ENCODE results near the gene FARP1. TPM values are rescaled to one million over a fixed set of nuclear protein-coding genes. Genes with fewer than 3 reads are reported as not detected.

Gene FARP1
- total RNA-seq, 4 donors from 2014 or later: 21.2 to 56.5 (median 35.1) TPM

DNA sequence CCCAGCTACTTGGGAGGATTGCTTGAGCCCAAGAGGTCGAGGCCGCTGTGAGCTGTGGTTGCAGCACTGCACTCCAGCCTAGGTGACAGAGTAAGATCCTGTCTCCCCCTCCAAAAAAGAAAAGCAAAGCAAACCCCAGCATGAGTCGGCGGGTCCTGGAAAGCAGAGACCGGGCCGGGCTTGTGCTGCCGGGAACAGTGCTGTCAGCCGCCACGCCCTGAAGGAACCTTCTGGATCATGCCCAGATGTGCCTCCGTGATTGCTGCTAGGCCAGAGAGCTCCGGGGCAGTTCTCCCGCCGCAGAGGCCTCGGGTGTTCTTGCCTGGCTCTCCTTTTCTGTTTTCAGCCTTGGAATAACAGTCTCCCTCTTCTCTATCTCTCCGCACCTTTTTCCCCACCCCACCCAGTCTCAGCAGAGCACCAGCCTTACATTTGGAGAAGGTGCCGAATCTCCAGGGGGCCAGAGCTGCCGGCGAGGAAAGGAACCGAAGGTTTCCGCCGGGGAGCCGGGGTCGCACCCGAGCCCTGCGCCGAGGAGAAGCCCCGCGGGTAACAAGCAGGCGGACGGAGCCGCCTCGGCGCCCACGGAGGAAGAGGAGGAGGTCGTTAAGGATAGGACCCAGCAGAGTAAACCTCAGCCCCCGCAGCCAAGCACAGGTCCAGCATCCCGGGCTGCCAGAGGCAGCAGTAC lies 252.1 kb downstream of the FARP1 start:
- no peaks in the 10 kb centered on the region for H3K9me3 ChIP-seq
- TF ChIP-seq EP300 (IDR thresholded peaks at IDR 0.05) (no peak), POLR2AphosphoS5 (IDR thresholded peaks at IDR 0.05) (no peak), POLR2A (IDR thresholded peaks at IDR 0.05; ENCODE audit: low read depth) (no peak)
- TF ChIP-seq, protein P1, sequence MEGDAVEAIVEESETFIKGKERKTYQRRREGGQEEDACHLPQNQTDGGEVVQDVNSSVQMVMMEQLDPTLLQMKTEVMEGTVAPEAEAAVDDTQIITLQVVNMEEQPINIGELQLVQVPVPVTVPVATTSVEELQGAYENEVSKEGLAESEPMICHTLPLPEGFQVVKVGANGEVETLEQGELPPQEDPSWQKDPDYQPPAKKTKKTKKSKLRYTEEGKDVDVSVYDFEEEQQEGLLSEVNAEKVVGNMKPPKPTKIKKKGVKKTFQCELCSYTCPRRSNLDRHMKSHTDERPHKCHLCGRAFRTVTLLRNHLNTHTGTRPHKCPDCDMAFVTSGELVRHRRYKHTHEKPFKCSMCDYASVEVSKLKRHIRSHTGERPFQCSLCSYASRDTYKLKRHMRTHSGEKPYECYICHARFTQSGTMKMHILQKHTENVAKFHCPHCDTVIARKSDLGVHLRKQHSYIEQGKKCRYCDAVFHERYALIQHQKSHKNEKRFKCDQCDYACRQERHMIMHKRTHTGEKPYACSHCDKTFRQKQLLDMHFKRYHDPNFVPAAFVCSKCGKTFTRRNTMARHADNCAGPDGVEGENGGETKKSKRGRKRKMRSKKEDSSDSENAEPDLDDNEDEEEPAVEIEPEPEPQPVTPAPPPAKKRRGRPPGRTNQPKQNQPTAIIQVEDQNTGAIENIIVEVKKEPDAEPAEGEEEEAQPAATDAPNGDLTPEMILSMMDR (IDR thresholded peaks at IDR 0.05): no peak
- no peaks in the 10 kb centered on the region for H3K4me1 ChIP-seq
- H3K4me3 ChIP-seq: no peak overlapping the region
- H3K27ac ChIP-seq (replicated peaks in 1 of 4): no peak overlapping the region
- intact Hi-C loops (cut with DNase I): no loop called here
- no peak for DNase-seq (ENCODE audit: extremely low spot score)
- WGBS: 93% methylated on average over 31 of the region's 37 CpGs
- peaks cover 10 to 47% (median 32%) of the 10 kb centered on the region in 4 donors for H3K36me3 ChIP-seq
- no peaks in the 10 kb centered on the region for H3K27me3 ChIP-seq

DNA sequence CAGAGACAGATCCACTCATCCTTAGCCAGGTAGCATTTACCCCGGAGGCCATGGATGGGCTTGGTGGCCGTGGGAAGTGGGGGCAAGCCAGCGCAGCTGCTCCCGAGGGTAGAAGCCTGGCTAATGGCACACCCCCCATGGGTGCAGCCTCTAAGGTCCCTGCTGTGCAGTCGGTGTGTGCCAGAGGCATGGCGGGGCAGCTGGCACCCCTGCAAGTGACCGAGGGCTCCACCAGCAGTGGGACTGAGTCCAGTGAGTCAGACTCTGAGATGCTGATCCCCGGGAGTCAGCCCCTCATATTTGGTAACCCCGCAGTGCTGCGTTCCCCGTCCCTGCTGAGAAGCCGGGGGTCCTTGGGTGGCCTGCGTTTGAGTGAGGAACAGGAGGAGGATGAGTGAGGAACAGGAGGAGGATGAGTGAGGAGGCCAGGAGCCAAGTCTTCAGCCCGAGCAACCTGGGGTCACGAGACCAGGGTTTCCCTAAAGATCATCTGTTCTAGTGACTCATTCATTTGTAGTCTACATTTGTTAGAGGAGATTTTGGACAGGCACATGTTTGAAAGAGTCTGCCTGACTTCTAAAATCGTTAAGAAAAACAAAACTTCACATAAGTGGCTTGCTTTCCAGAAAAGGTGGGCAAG lies 253.3 kb downstream of the FARP1 start:
- Histone ChIP-seq H3K27ac (replicated peaks in 1 of 4) (no peak overlapping the region), H3K4me3 (no peak overlapping the region), H3K36me3 (peaks cover 10 to 39% (median 25%) of the 10 kb centered on the region in 4 donors), H3K9me3 (no peaks in the 10 kb centered on the region), H3K27me3 (no peaks in the 10 kb centered on the region), H3K4me1 (no peaks in the 10 kb centered on the region)
- TF ChIP-seq, protein P1 (IDR thresholded peaks at IDR 0.05): no peak
- TF ChIP-seq EP300 (IDR thresholded peaks at IDR 0.05): no peak
- TF ChIP-seq POLR2AphosphoS5 (IDR thresholded peaks at IDR 0.05): no peak
- no peak for TF ChIP-seq POLR2A (IDR thresholded peaks at IDR 0.05; ENCODE audit: low read depth)
- 80% methylated on average over 9 of the region's 16 CpGs for WGBS
- no peak for DNase-seq (ENCODE audit: extremely low spot score)
- intact Hi-C loops (cut with DNase I): no loop called here

DNA sequence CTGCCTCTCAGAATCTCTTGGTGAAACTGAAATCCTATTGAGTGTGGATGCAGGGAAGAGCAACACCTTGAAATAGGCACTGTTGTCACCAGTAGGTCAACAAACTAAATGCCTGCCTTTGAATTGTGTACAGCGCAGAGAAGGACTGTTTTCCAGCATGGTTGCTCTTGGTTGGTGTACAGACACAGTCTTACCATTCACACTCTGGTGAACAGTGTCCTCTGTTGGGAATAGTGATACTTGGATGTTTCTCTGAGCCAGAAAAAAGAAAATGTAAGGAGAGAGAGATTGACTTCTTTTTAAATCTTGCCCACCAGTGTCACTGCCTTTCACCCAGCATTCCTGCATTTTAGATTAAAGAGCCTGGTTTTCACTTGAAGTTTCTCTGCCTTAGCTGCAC lies 254.3 kb downstream of the FARP1 start:
- H3K27me3 ChIP-seq: no peaks in the 10 kb centered on the region
- H3K36me3 ChIP-seq: peaks cover 10 to 34% (median 25%) of the 10 kb centered on the region in 4 donors
- intact Hi-C loops (cut with DNase I): no loop called here
- H3K4me1 ChIP-seq: no peaks in the 10 kb centered on the region
- no peak for DNase-seq (ENCODE audit: extremely low spot score)
- 93% methylated on average over 1 of the region's 1 CpG for WGBS
- TF ChIP-seq POLR2AphosphoS5 (IDR thresholded peaks at IDR 0.05): no peak
- TF ChIP-seq, protein P1 (IDR thresholded peaks at IDR 0.05): peak; percentile 40
- H3K27ac ChIP-seq (replicated peaks in 1 of 4): no peak overlapping the region
- H3K4me3 ChIP-seq: no peak overlapping the region
- no peaks in the 10 kb centered on the region for H3K9me3 ChIP-seq

DNA sequence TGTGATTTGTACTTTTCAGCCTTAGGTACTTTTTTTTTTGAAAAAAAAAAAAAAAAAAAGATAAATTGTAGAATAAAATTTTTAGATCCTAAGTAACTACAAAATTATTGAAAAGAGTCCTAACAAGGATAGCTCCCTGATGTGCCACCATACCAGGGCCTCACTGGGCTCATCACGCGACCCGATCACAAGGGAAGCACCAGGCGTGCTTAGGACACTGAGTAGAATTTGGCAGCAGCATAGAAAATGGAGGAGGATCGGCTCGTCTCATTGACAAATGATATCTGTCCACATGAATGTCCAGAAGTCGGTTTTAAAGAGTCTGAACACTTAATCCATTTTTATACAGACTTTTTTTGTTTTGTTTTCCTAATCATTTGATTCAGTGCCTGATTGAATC lies 255.0 kb downstream of the FARP1 start:
- Histone ChIP-seq H3K4me3 (no peak overlapping the region), H3K4me1 (no peaks in the 10 kb centered on the region), H3K27ac (replicated peaks in 1 of 4) (no peak overlapping the region), H3K36me3 (peaks cover 10 to 34% (median 25%) of the 10 kb centered on the region in 4 donors), H3K27me3 (no peaks in the 10 kb centered on the region), H3K9me3 (no peaks in the 10 kb centered on the region)
- TF ChIP-seq EP300 (IDR thresholded peaks at IDR 0.05) (no peak), POLR2A (IDR thresholded peaks at IDR 0.05; ENCODE audit: low read depth) (no peak), POLR2AphosphoS5 (IDR thresholded peaks at IDR 0.05) (no peak)
- TF ChIP-seq, protein P1 (IDR thresholded peaks at IDR 0.05): no peak
- DNase-seq (ENCODE audit: extremely low spot score): no peak
- intact Hi-C loops (cut with DNase I): no loop called here
- 87% methylated on average over 7 of the region's 7 CpGs for whole genome bisulfite sequencing

Measured in esophagus muscularis mucosa (tissue), 4 donors.